Epithelial cell of proximal tubule (primary cell): ENCODE data around the gene TOPORS. TPM values are rescaled to one million over a fixed set of nuclear protein-coding genes. Genes with fewer than 3 reads are reported as not detected.
"Not testable (repeated sequence)": the region's sequence is repeated elsewhere in the genome, so short reads cannot be mapped to it uniquely, and the experiment has no call there.

Experiments
- DNase-seq: peaks from one replicate; pipeline ENCODE4 v3.0.0-alpha.2; 2011; ENCODE audit warnings: low read depth
- H3K4me3 ChIP-seq: 2 replicates; pipeline ENCODE4 v1.5.1; 2011; ENCODE audit warnings: low read depth, mild to moderate bottlenecking, low read length
- total RNA-seq: library from RNA; depleted of rRNA; stranded (reverse); fragments of >200 nt; gene quantifications from 2 replicates; pipeline ENCODE4 v1.2.3, GENCODE V29; 2015
- TF ChIP-seq, protein P1 (sequence below): conservative IDR thresholded peaks from 2 replicates; pipeline ENCODE4 v1.5.1; 2012; ENCODE audit warnings: low read depth, mild to moderate bottlenecking, low read length

Gene TOPORS
- total RNA-seq, 1 donor from 2014 or later: 18.5 TPM

GRCh38 chr9:32558408-32558934 is 6.1 kb upstream of the TOPORS start:
- no peak overlapping the region for H3K4me3 ChIP-seq
- no peak for DNase-seq
- TF ChIP-seq, protein P1, sequence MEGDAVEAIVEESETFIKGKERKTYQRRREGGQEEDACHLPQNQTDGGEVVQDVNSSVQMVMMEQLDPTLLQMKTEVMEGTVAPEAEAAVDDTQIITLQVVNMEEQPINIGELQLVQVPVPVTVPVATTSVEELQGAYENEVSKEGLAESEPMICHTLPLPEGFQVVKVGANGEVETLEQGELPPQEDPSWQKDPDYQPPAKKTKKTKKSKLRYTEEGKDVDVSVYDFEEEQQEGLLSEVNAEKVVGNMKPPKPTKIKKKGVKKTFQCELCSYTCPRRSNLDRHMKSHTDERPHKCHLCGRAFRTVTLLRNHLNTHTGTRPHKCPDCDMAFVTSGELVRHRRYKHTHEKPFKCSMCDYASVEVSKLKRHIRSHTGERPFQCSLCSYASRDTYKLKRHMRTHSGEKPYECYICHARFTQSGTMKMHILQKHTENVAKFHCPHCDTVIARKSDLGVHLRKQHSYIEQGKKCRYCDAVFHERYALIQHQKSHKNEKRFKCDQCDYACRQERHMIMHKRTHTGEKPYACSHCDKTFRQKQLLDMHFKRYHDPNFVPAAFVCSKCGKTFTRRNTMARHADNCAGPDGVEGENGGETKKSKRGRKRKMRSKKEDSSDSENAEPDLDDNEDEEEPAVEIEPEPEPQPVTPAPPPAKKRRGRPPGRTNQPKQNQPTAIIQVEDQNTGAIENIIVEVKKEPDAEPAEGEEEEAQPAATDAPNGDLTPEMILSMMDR: no peak

DNA sequence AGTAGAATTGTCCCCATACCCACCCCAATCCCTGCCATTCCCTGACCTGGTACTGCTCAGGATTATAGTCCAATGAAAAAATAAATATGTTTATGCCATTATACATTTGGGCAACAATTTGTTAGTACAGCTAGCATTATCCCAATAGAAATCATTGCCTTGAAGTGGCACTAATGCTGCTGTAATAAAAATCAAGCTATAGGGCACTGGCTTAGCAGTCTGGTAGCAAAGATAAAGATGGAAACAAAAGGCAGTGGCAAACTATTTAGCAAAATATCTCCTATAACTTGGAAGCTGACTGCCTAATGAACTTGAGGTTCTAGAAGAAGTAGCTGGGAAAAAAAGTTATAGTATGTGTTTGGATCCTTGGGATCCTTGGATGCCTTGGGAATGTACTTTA is 2.2 kb upstream of the TOPORS start:
- DNase-seq: no peak
- TF ChIP-seq, protein P1: no peak
- no peak overlapping the region for H3K4me3 ChIP-seq

- TF ChIP-seq, protein P1: no peak
- no peak overlapping the region for H3K4me3 ChIP-seq
- no peak for DNase-seq
These were observed 1.7 kb upstream of the TOPORS start for GRCh38 chr9:32554107-32554506.

GRCh38 chr9:32551276-32552051 is 922 bp downstream of the TOPORS start:
- H3K4me3 ChIP-seq: peak overlapping the region; percentile 89
- no peak for DNase-seq
- TF ChIP-seq, protein P1: no peak

DNA sequence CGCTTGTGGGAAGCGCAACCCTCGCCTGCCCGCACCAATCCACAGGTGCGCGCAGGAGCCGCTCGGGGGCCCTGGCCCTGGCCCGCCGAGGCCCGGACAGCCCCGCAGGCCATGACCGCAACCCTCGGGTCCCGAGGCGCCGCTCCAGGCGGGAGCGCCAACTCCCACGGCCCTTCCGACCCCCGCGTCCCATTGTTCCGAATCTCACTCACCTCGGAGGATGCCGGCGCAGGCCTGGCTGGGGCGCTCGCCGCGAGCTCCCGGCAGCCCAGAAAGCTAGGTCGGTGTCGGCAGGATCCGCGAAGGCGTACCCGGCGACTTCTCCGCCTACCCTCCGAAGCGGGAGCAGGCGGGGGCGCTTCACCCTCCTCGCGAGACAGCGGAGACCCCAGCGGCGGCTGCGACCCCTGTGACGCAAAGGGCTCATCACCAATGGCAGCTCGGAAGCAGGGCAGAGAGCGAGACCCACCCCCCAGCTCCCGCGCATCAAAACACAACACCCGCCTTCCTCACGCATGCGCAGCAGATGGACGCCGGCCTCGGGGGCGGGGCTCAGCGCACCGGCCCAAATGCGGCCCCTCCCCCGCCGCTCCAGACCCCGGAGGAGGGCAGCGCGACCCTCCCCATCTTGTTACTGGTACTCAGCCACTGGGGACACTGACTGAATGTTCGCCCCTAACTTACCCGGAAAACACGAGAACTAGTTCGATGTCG is 1.7 kb downstream of the TOPORS start:
- TF ChIP-seq, protein P1: no peak
- H3K4me3 ChIP-seq: peak overlapping the region; percentile 89
- DNase-seq: no peak

DNA sequence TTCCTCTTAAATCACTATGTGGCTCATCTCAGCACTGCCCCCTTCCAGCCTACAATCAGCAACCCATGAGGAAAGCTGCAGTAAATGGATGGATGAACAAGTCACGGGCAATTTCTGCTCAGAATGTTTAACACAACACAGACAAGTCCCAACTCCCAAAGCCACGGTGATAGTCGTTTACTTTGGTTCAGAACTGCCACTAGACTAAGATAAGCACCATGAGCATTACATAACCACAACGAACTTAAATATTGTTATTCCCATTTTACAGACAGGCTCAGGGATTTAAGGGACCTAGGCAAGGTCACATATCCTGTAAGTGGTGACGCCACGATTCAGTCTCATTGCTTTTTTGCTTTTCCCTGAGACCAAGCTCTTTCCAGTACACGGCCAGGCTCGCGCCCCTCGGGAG is 2.2 kb downstream of the TOPORS start:
- H3K4me3 ChIP-seq: peak overlapping the region; percentile 89
- TF ChIP-seq, protein P1: peak; percentile 36
- peak; percentile 10 for DNase-seq

DNA sequence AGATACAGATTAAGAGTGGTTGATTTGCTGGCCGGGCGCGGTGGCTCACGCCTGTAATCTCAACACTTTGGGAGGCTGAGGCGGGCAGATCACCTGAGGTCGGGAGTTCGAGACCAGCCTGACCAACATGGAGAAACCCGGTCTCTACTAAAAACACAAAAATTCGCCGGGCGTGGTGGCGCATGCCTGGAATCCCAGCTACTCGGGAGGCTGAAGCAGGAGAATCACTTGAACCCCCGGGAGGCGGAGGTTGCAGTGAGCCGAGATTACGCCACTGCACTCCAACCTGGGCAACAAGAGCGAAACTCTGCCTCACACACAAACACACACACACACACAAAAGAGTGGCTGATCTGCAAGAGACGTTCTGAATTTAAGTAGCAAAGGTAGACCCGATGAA is 4.2 kb downstream of the TOPORS start:
- H3K4me3 ChIP-seq, DNase-seq: not testable (repeated sequence)
